ENCODE measurements around the gene CECR2.
"Not testable (repeated sequence)": the region's sequence is repeated elsewhere in the genome, so short reads cannot be mapped to it uniquely, and the experiment has no call there.

CECR2 gene

GRCh38 chr22:17521971-17522370 lies 152.7 kb downstream of the CECR2 start:
- DNase-seq = not testable (repeated sequence)

DNA sequence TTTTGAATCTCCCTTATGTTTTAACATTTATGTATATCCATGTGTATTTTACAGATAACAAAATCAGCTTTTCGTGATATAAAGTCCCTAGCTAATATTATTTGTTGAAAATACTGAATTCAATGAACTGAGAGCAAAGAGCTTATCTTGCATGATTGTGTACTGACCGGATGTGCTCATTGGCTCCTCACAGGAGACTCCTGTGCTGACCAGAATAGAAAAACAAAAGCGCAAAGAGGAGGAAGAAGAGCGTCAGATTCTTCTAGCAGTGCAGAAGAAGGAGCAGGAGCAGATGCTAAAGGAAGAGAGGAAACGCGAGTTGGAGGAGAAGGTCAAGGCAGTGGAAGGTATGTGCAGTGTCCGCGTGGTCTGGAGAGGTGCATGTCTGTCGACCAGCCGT lies 154.7 kb downstream of the CECR2 start:
- no peak for DNase-seq

DNA sequence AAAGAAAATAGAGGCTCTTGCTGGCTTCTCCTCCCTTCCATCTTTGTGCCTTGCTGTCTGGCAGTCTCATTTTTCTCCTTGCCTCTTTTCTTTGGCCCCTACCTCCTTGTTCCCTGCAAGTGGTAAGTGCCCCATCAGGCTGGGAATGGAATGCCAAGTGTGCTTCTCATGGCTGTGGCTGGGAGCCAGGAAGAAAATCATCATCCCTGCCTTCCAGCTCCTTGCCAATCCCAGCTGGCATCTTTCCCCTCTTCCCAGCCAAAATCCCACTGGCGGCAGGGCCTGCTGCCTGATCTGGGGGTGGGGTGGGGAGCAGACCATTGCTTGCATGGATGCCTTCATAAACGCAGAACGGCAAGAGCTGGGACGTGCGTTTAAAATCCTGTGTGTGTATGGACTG lies 167.0 kb downstream of the CECR2 start:
- DNase-seq = no peak

GRCh38 chr22:17537155-17537554 lies 167.9 kb downstream of the CECR2 start:
- no peak for DNase-seq

DNA sequence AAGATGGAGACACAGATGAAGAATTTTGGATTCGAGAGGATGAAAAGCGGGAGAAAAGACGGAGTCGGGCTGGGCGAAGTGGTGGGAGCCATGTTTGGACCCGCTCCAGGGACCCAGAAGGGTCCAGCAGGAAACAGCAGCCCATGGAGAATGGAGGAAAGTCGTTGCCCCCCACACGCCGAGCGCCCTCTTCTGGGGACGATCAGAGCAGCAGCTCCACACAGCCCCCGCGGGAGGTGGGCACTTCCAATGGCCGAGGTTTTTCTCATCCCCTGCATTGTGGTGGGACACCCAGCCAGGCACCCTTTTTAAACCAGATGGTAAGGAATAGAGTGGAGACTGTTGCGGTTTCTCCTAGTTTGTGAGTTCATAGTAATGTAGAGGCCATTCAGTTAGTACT lies 171.2 kb downstream of the CECR2 start:
- no peak for DNase-seq

DNA sequence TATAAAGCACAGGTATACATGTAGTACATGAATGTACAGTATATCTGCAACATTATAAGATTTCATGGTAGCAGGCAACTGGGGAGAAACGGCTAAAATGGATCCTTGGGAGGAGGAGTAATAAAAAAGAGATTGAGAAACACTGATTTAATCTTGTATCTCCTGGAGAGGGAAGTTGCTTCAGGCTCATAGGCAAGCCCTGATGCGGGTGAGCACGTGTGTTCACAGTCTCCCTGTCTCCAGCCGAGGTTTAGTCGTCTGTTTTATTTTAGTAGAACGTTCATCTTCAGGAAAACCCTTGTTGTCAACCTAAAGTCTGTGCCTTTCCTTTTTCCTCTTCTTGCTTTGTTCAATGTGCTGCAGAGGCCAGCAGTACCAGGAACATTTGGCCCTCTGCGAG lies 172.2 kb downstream of the CECR2 start:
- DNase-seq = no peak

GRCh38 chr22:17542452-17542851 lies 173.2 kb downstream of the CECR2 start:
- no peak for DNase-seq

DNA sequence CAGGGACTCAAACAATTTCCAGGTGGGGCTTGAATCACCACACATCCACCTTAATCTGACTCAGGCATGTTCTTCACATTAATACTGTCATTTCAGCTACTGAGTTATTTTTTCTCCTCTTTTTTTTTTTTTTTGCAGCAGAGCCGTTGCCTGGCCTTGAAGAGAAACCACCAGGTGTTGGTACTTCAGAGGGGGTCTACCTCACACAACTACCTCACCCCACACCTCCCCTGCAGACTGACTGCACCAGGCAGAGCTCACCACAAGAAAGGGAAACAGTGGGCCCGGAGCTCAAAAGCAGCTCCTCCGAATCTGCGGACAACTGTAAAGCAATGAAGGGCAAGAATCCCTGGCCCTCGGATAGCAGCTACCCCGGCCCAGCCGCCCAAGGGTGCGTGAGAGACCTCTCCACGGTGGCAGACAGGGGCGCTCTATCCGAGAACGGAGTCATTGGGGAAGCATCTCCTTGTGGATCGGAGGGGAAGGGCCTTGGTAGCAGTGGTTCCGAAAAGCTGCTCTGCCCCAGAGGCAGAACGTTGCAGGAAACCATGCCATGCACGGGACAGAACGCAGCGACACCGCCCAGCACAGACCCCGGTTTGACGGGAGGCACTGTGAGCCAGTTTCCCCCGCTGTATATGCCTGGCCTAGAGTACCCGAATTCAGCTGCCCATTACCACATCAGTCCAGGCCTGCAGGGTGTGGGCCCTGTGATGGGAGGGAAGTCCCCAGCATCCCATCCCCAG lies 178.9 kb downstream of the CECR2 start:
- DNase-seq = no peak

GRCh38 chr22:17548756-17549035 lies 179.4 kb downstream of the CECR2 start:
- no peak for DNase-seq

DNA sequence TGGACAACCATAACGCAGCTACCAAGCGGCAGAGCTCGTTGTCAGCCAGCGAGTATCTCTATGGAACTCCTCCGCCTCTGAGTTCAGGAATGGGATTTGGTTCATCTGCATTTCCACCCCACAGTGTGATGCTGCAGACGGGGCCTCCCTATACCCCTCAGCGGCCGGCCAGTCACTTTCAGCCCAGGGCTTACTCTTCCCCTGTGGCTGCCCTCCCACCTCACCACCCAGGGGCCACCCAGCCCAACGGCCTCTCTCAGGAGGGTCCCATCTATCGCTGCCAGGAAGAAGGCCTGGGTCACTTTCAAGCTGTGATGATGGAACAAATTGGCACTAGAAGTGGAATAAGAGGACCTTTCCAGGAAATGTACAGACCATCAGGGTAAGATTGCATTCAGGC lies 179.9 kb downstream of the CECR2 start:
- DNase-seq = no peak

DNA sequence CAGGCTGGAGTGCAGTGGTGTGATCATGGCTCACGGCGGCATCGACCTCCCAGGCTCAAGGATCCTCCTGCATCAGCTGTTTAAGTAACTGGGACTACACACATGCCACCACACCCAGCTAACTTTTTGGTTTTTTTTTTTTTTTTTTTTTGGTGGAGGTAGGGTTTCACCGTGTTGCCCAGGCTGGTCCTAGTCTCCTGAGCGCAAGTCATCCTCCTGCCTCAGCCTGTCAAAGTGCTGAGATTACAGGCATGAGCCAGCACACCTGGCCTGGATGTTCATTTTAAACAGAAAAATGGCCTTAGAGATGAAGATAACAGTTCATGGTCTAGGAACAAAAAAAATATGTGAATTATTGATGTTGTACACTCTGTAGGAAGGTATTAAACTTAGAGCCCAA lies 180.4 kb downstream of the CECR2 start:
- DNase-seq = no peak

GRCh38 chr22:17552737-17553136 lies 183.5 kb downstream of the CECR2 start:
- no peak for DNase-seq

DNA sequence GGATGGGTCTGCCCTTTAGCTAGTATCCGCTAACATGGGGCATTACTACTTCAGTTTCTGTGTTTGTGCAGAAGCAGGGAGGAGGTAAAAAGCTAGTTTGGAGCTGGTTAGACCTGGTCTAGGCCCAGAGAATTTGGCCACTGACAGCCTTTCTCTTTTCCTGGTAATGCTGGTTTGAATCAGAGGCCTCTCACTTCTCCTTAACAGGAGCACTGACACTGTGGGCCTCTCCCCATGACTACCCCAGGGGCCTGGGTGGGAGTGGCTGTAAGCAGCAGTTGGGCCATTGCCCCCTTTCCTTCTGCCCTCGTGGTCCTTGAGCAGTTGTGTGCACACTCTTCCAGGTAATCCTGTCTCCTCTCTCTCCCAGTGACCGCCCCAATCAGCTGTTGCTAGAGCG lies 185.6 kb downstream of the CECR2 start:
- DNase-seq = no peak

GRCh38 chr22:17559188-17559587 lies 189.9 kb downstream of the CECR2 start:
- no peak for DNase-seq

DNA sequence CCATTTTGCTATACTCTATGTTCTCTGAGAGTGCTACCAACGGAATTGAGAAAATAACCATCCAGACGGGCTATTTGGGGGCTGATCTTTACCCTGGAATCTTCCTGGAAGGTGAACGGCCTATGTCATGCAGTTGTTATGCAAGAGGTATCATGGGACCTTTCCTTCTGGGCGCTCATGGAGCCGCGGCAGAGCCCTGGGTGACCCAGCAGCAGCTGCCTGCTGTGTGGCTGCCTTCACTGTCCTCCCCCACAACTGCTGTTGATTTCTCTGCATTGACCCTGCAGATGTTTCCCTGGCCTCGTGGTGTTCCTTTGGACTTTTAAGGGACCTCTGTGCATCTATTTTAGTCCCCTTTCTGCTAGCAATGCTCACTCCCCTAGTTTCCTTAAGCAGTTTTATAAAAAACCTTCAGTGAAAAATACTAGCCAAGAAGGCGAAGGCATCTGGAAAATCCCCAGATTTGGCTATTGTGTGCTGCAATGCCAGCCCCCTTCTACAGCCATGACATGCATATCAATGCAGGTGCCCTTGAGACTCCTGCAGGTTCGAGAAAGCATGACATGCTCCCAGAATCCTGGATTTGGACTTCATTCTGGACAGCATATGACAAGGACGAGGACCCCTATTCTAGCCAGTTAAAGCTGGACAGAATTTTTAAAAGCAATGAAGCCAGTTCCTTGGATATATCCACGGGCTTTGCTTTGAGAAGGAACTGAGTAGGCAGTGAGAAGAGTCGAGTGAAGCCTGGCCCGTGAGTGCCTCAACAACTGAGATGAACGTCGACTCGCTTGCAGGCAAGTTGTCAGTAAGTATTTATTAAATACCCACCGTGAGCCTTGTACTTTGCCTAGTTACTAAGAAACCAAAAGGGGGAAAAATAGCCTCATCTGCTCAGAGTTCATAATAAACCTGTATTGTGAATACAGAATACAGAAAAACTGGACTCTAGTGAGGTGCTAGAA lies 193.9 kb downstream of the CECR2 start, which contains the start of gene SLC25A18:
Gene SLC25A18, plus strand, starts transcription at position 593 of the 965 bp plus-strand sequence. CDS start 16,447 bp downstream, outside the sequence.
- DNase-seq = no peak

DNA sequence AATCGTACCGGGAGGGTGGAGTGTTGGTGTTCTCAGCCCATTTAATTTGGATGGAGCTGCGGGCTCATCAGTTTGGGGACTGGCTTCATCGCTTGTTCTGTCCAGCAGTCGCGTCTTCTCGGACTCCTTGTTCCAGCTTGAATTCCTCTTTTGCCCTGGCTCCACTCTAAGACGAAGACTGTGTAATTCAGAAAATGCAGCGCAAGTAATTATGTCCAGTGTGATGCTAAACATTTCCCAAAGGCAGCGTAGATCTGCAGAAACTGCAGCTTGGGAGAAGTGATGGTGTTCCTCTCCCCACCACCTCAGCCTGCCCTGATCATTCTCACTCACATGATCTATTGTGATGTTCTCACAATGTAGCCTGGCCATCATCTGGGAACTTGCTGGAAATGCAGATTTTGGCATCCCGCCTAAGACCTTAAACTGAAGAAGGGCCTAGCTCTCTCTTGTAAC lies 194.7 kb downstream of the CECR2 start:
- DNase-seq = no peak

- not testable (repeated sequence) for DNase-seq
Observed at GRCh38 chr22:17566016-17566687, 196.9 kb downstream of the CECR2 start.

DNA sequence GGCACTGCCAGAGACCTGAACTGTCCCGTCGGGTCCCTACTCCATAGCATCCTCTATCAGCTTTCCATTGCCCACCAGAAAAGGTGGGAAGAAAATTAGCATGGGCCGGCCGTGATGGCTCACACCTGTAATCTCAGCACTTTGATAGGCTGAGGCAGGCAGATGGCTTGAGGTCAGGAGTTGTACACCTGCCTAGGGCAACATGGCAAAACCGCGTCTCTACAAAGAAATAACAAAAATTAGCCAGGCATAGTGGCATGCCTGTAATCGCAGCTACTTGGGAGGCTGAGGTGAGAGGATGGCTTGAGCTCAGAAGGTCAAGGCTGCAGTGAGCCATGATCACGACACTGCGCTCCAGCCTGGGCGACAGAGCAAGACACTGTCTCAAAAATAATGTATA lies 197.5 kb downstream of the CECR2 start:
- DNase-seq = no peak

DNA sequence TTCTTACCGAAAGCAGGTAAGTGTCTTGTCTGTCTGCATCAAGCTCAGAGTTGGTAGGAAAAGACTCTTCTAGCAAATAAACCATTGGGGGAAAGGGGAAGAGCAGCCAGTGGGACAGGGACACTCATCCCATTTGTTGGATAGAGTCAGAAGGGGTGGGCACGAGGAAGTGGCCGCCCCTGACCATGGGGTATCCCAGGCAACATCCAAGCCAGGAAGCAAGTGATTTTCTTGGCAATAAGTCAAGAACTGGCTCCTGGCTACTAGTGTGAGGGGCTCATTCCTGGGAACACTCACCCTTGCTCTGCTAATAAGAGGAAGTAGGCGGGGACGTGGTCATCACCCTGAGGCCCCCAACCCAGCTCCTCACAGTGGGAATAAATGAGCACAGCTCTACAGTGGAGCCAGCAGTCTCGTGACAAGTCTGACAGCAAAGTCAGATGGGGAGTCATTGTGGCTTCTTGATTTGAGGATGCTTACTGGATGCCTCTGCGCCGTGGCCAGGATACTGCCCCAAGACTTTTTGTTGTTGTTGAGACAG lies 200.8 kb downstream of the CECR2 start:
- DNase-seq = no peak

GRCh38 chr22:17570851-17571631 lies 201.8 kb downstream of the CECR2 start:
- DNase-seq = no peak

- DNase-seq = no peak
Observed at GRCh38 chr22:17575151-17575550, 205.9 kb downstream of the CECR2 start.

GRCh38 chr22:17575681-17576080 lies 206.4 kb downstream of the CECR2 start:
- no peak for DNase-seq

Measured in stimulated activated CD4-positive, alpha-beta T cell treated with anti-CD3 and anti-CD28 coated beads, Interleukin-15, amount 100 ng/mL, for 24 hours (primary cell).